ENCODE data around the gene CES2. TPM values are rescaled to one million over a fixed set of nuclear protein-coding genes. Genes with fewer than 3 reads are reported as not detected.

CES2 gene
- polyA plus RNA-seq, 1 of the 3 experiments (the other 2 are of a cell fraction) = 33.1 TPM

DNA sequence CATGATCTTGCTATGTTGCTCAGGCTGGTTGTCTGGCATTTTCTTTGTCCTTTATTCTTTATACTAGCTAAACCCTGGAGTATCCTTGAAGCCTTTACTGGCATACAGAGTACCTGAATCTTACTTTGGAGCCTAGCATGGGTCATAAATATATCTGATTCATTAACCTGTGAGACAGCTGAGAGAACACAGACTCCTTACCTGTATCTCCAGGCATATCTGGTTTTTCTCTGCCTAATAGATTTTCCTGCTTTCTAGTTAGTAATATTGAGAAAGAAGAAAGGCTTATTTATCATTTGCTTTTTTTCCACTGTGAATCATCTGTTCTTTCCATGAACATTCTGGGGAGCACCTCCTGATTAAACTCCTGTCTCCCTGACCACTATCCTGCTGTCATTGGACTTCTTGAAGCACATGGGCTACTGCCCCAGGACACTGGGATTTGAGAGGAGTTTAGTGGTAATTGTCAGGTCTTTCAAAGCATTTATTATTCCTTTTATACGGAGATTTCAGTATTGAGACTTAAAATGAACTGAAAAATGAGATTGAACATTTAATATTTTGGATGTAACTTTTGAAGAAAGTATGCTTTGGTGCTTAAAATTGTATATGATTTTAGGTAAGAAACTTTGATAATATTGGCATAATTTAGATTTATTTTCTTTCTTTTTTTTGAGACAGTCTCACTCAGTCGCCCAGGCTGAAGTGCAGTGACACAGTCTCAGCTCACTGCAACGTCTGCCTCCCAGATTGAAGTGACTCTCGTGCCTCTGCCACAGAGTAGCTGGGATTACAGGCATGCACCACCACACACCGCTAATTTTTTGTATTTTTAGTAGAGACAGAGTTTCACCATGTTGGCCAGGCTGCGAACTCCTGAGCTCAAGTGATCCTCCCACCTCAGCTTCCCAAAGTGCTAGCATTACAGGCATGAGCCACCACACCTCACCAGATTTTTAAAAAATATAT is 46.4 kb upstream of the CES2 start:
- POLR2A ChIA-PET = no interaction called here
- H3F3A ChIP-seq (replicated peaks; ENCODE audit: insufficient read depth) = peaks cover 3% of the 10 kb centered on the region
- no peaks in the 10 kb centered on the region for H4K20me1 ChIP-seq (ENCODE audit: insufficient read depth)
- H3K9me2 ChIP-seq = no peaks in the 10 kb centered on the region
- no peak overlapping the region for H3K9ac ChIP-seq
- DNase-seq = no peak
- no peak overlapping the region for H3K27ac ChIP-seq (ENCODE audit: low read depth in 2 of 2, low read length in 1 of 2)
- no peak overlapping the region for H3K4me2 ChIP-seq
- H3K36me3 ChIP-seq (replicated peaks in 1 of 2; ENCODE audit: control insufficient read depth in 1 of 2, insufficient read depth in 2 of 2, low read length in 1 of 2) = peaks cover 14 to 19% of the 10 kb centered on the region in 2 experiments
- H3K9me3 ChIP-seq = no peaks in the 10 kb centered on the region
- H3K4me3 ChIP-seq (ENCODE audit: low read depth in 2 of 2, low read length in 1 of 2) = no peak overlapping the region
- no peaks in the 10 kb centered on the region for H3K79me2 ChIP-seq (ENCODE audit: insufficient read depth)
- H3K4me1 ChIP-seq (ENCODE audit: control insufficient read depth in 1 of 2, insufficient read depth in 2 of 2, low read depth in 1 of 2, low read length in 1 of 2) = 0 out of 4 replicates have a peak, but pooled peaks cover 0 to 7% of the 10 kb centered on the region in 2 experiments
- H2AFZ ChIP-seq (ENCODE audit: low read depth) = no peak overlapping the region
- TF ChIP-seq, protein P1, sequence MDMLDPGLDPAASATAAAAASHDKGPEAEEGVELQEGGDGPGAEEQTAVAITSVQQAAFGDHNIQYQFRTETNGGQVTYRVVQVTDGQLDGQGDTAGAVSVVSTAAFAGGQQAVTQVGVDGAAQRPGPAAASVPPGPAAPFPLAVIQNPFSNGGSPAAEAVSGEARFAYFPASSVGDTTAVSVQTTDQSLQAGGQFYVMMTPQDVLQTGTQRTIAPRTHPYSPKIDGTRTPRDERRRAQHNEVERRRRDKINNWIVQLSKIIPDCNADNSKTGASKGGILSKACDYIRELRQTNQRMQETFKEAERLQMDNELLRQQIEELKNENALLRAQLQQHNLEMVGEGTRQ (IDR thresholded peaks at IDR 0.05; ENCODE audit: borderline replicate concordance, low read depth, low read length) = no peak
- no peak for TF ChIP-seq MEF2A (IDR thresholded peaks at IDR 0.05; ENCODE audit: borderline replicate concordance, low read depth)
- 0 out of 2 replicates have a peak, but pooled peaks have one; percentile 7 for TF ChIP-seq TCF12 (IDR thresholded peaks at IDR 0.05)
- TF ChIP-seq, protein P2, sequence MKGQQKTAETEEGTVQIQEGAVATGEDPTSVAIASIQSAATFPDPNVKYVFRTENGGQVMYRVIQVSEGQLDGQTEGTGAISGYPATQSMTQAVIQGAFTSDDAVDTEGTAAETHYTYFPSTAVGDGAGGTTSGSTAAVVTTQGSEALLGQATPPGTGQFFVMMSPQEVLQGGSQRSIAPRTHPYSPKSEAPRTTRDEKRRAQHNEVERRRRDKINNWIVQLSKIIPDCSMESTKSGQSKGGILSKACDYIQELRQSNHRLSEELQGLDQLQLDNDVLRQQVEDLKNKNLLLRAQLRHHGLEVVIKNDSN (IDR thresholded peaks at IDR 0.05; ENCODE audit: borderline replicate concordance, low read depth) = no peak
- TF ChIP-seq GATA2 (CRISPR knock-in tag; IDR thresholded peaks at IDR 0.05) = no peak
- TF ChIP-seq NFIC (IDR thresholded peaks at IDR 0.05; ENCODE audit: borderline replicate concordance) = no peak
- CTCF ChIA-PET = interaction anchor here (0.6 to 3.0 kb wide), 3 partner anchors 21 to 459 kb away, joined by 3 to 7 read pairs (median 3); partner anchors contain the start of gene CDH16
- 92% methylated on average over 6 of the region's 6 CpGs for WGBS (ENCODE audit: low lambda C conversion rate)
- no peaks in the 10 kb centered on the region for H3K27me3 ChIP-seq (ENCODE audit: insufficient read depth)

DNA sequence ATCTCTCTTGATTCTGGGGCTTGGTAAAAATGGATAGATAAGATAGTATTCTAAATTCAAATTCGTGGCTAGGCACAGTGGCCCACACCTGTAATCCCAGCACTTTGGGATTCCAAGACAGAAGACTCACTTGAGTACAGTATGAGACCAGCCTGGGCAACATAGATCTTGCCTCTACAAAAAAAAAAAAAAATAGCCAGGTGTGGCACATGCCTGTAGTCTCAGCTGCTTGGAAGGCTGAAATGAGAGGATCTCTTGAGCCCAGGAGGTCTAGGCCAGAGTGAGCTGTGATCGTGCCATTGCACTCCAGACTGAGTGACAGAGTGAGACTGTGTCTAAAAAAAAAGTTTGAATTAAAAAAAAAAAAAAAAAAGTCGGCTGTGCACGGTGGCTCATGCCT is 45.7 kb upstream of the CES2 start:
- H3F3A ChIP-seq (replicated peaks; ENCODE audit: insufficient read depth) = peaks cover 3% of the 10 kb centered on the region
- TF ChIP-seq MXI1 (IDR thresholded peaks at IDR 0.05; ENCODE audit: low read depth, low read length) (no peak), POLR2AphosphoS5 (IDR thresholded peaks at IDR 0.05; ENCODE audit: low read depth, low read length) (no peak), CHD2 (IDR thresholded peaks at IDR 0.05; ENCODE audit: low read length, partially characterized antibody) (no peak), TEAD4 (IDR thresholded peaks at IDR 0.05; ENCODE audit: borderline replicate concordance, insufficient read depth) (no peak)
- ChIA-PET POLR2A (no interaction called here), CTCF (interaction anchor here (0.9 to 3.0 kb wide), 4 partner anchors 16 to 88 kb away, joined by 3 to 8 read pairs (median 5); no protein-coding TSS in a partner anchor)
- whole genome bisulfite sequencing (ENCODE audit: low lambda C conversion rate) = 81% methylated on average over 4 of the region's 4 CpGs
- H3K27ac ChIP-seq (ENCODE audit: low read depth in 2 of 2, low read length in 1 of 2) = no peak overlapping the region
- H3K9me3 ChIP-seq = no peaks in the 10 kb centered on the region
- DNase-seq = no peak
- no peaks in the 10 kb centered on the region for H3K27me3 ChIP-seq (ENCODE audit: insufficient read depth)
- H3K4me1 ChIP-seq (ENCODE audit: control insufficient read depth in 1 of 2, insufficient read depth in 2 of 2, low read depth in 1 of 2, low read length in 1 of 2) = 0 out of 4 replicates have a peak, but pooled peaks cover 0 to 7% of the 10 kb centered on the region in 2 experiments
- peaks cover 9 to 13% of the 10 kb centered on the region in 2 experiments for H3K36me3 ChIP-seq (replicated peaks in 1 of 2; ENCODE audit: control insufficient read depth in 1 of 2, insufficient read depth in 2 of 2, low read length in 1 of 2)
- no peak overlapping the region for H3K9ac ChIP-seq
- no peaks in the 10 kb centered on the region for H3K79me2 ChIP-seq (ENCODE audit: insufficient read depth)
- H3K4me2 ChIP-seq = no peak overlapping the region
- no peaks in the 10 kb centered on the region for H4K20me1 ChIP-seq (ENCODE audit: insufficient read depth)
- no peaks in the 10 kb centered on the region for H3K9me2 ChIP-seq
- H2AFZ ChIP-seq (ENCODE audit: low read depth) = no peak overlapping the region
- H3K4me3 ChIP-seq (ENCODE audit: low read depth in 2 of 2, low read length in 1 of 2) = no peak overlapping the region

Data from SK-N-SH (cell line).